GM12878 (cell line): ENCODE measurements around the gene SFXN2. TPM values are rescaled to one million over a fixed set of nuclear protein-coding genes. Genes with fewer than 3 reads are reported as not detected.

Source experiments
- ATAC-seq: fragments of 200-7000 bp; cut with Tn5 transposase; 3 replicates; pipeline ENCODE4 v1.9.1; 2020; ENCODE audit warnings: mild to moderate bottlenecking, moderate library complexity
- BruUV-seq: library from RNA; stranded (reverse); fragments of 400-500 nt; replicated peaks from 2 replicates; lab custom pipeline; 2021; lab: Mats Ljungman, UMichigan
- CTCF ChIA-PET: fragments of 300-600 bp; sonication (Branson Sonifier 250); formaldehyde crosslinking; extraction: SDS; loops from one replicate; lab custom pipeline; 2021; ENCODE audit warnings: inconsistent platforms; lab: Yijun Ruan, JAX
- POLR2A ChIA-PET: fragments of 350-600 bp; formaldehyde crosslinking; extraction: SDS; loops from one replicate; lab custom pipeline; 2021; ENCODE audit warnings: inconsistent platforms; lab: Charles Lee
- RAD21 ChIA-PET: fragments of 300-600 bp; sonication (Branson Sonifier 250); formaldehyde crosslinking; loops from one replicate; lab custom pipeline; 2023; ENCODE audit warnings: antibody characterized with exemption; ENCODE audit not compliant: unreplicated experiment; lab: Charles Lee
- SMC1A ChIA-PET: fragments of 300-600 bp; sonication (Branson Sonifier 250); formaldehyde crosslinking; loops from one replicate; lab custom pipeline; 2023; ENCODE audit not compliant: unreplicated experiment, uncharacterized antibody; lab: Charles Lee
- DNase-seq: peaks from one replicate; pipeline ENCODE4 v3.0.0-alpha.2; 2011; ENCODE audit warnings: low read depth, low spot score
- FAIRE-seq: peaks from 3 replicates; lab custom pipeline; 2011; peaks lifted over from hg19 to GRCh38; lab: Jason Lieb, UNC
- H2AFZ ChIP-seq: 2 replicates; pipeline ENCODE4 v1.6.0; 2011; ENCODE audit warnings: low read depth, low read length, control low read depth; ENCODE audit not compliant: control insufficient read depth
- H3K27ac ChIP-seq: 2 replicates; pipeline ENCODE4 v1.5.1; 2011; ENCODE audit warnings: control low read depth; ENCODE audit not compliant: control insufficient read depth, insufficient read depth
- H3K27me3 ChIP-seq, 2 experiments: replicated peaks in 1 of 2; 2 replicates each; pipeline versions ENCODE4 v1.6.0 to v1.6.1; 2011; ENCODE audit warnings: low read length in 1 of 2; ENCODE audit not compliant: control insufficient read depth in 2 of 2, insufficient read depth in 2 of 2
- H3K36me3 ChIP-seq, 2 experiments: 2 replicates each; pipeline ENCODE4 v1.5.1; 2011; ENCODE audit warnings: low read length in 1 of 2; ENCODE audit not compliant: control insufficient read depth in 2 of 2, insufficient read depth in 2 of 2
- H3K4me1 ChIP-seq: 2 replicates; pipeline ENCODE4 v1.6.1; 2011; ENCODE audit warnings: mild to moderate bottlenecking, low read length, moderate library complexity, mixed read lengths; ENCODE audit not compliant: control insufficient read depth, insufficient read depth
- H3K4me2 ChIP-seq: 2 replicates; pipeline ENCODE4 v1.6.0; 2011; ENCODE audit warnings: control low read depth; ENCODE audit not compliant: control insufficient read depth, insufficient read depth
- H3K4me3 ChIP-seq: fragments of 200-600 bp; sonication (generic); 2 replicates; pipeline ENCODE4 v1.5.1; 2016
- H3K79me2 ChIP-seq: 2 replicates; pipeline ENCODE4 v1.6.0; 2011; ENCODE audit warnings: low read length; ENCODE audit not compliant: control insufficient read depth, insufficient read depth
- H3K9ac ChIP-seq: 2 replicates; pipeline ENCODE4 v1.8.0; 2011; ENCODE audit warnings: low read length, control low read depth, mixed read lengths; ENCODE audit not compliant: control insufficient read depth, insufficient read depth
- H3K9me3 ChIP-seq: replicated peaks from 3 replicates; pipeline ENCODE4 v1.5.1; 2011; ENCODE audit warnings: mild to moderate bottlenecking, low read length; ENCODE audit not compliant: control insufficient read depth, insufficient read depth
- H4K20me1 ChIP-seq: 2 replicates; pipeline ENCODE4 v1.6.0; 2011; ENCODE audit not compliant: control insufficient read depth, insufficient read depth
- BCL11A ChIP-seq: IDR thresholded peaks from 2 replicates; pipeline ENCODE4 v1.6.1; 2011; ENCODE audit warnings: low read depth, low read length
- BRCA1 ChIP-seq: IDR thresholded peaks from 2 replicates; pipeline ENCODE4 v1.6.1; 2011; ENCODE audit warnings: low read depth, low read length, improper control_type of control experiment
- CEBPB ChIP-seq, 2 experiments: fragments of 150-350 bp in 1 of 2; IDR thresholded peaks; 2 replicates each; pipeline ENCODE4 v1.6.1; 2012 to 2014; ENCODE audit warnings: low read depth in 2 of 2, low read length in 2 of 2, borderline replicate concordance in 1 of 2, inconsistent platforms in 1 of 2
- CREB1 ChIP-seq: IDR thresholded peaks from 2 replicates; pipeline ENCODE4 v1.6.1; 2012; ENCODE audit warnings: low read depth, mild to moderate bottlenecking, inconsistent platforms
- GABPA ChIP-seq: IDR thresholded peaks from 2 replicates; pipeline ENCODE4 v1.6.1; 2014; ENCODE audit warnings: antibody characterized with exemption, low read depth, mild to moderate bottlenecking, inconsistent platforms
- IRF3 ChIP-seq: fragments of 450-650 bp; IDR thresholded peaks from 2 replicates; pipeline ENCODE4 v1.6.1; 2014; ENCODE audit warnings: mild to moderate bottlenecking
- IRF4 ChIP-seq: IDR thresholded peaks from 2 replicates; pipeline ENCODE4 v1.6.1; 2011; ENCODE audit warnings: low read depth, low read length
- MAX ChIP-seq: IDR thresholded peaks from 2 replicates; pipeline ENCODE4 v1.6.1; 2012; ENCODE audit warnings: low read depth, low read length, improper control_type of control experiment
- NBN ChIP-seq: fragments of 450-650 bp; IDR thresholded peaks from 2 replicates; pipeline ENCODE4 v1.6.1; 2016
- NFIC ChIP-seq: IDR thresholded peaks from 2 replicates; pipeline ENCODE4 v1.6.1; 2012; ENCODE audit warnings: low read depth, mild to moderate bottlenecking, inconsistent platforms, low read length, moderate library complexity
- PAX8 ChIP-seq: fragments of 450-650 bp; IDR thresholded peaks from 2 replicates; pipeline ENCODE4 v1.6.1; 2017; ENCODE audit warnings: mild to moderate bottlenecking, moderate library complexity
- POLR2AphosphoS2 ChIP-seq: IDR thresholded peaks from 2 replicates; pipeline ENCODE4 v1.6.1; 2011; ENCODE audit warnings: low read depth, mild to moderate bottlenecking, low read length, improper control_type of control experiment, moderate library complexity
- RB1 ChIP-seq: fragments of 450-650 bp; formaldehyde crosslinking; IDR thresholded peaks from 2 replicates; pipeline ENCODE4 v1.6.1; 2017; ENCODE audit warnings: mild to moderate bottlenecking, borderline replicate concordance
- RFX5 ChIP-seq: IDR thresholded peaks from 2 replicates; pipeline ENCODE4 v1.6.1; 2011; ENCODE audit warnings: low read depth, low read length, improper control_type of control experiment
- SIX5 ChIP-seq: IDR thresholded peaks from 2 replicates; pipeline ENCODE4 v1.6.1; 2011; ENCODE audit warnings: mild to moderate bottlenecking, low read depth, low read length, moderate library complexity; ENCODE audit not compliant: severe bottlenecking
- SUPT20H ChIP-seq: IDR thresholded peaks from 2 replicates; pipeline ENCODE4 v1.6.1; 2011; ENCODE audit warnings: low read depth, mild to moderate bottlenecking, low read length, moderate library complexity, borderline replicate concordance; ENCODE audit not compliant: control insufficient read depth
- TARDBP ChIP-seq: IDR thresholded peaks from 2 replicates; pipeline ENCODE4 v1.6.1; 2016; ENCODE audit warnings: borderline replicate concordance
- WGBS: methylation state at CpG from one replicate; pipeline ENCODE4 v1.1.6; 2016; ENCODE audit warnings: low lambda C conversion rate; ENCODE audit not compliant: insufficient replicate concordance, insufficient coverage; ENCODE audit errors: missing lambda C conversion rate; 5-methylcytosine and 5-hydroxymethylcytosine counted together
- in situ Hi-C: fragments of 300-500 bp; cut with MboI; formaldehyde crosslinking; loops from 9 replicates; pipeline ENCODE4 v1.14.3; 2018; ENCODE audit warnings: mixed read lengths
- intact Hi-C: fragments of 100-400 bp; cut with micrococcal nuclease; formaldehyde crosslinking; loops from one replicate; pipeline ENCODE4 v1.14.2; 2022; ENCODE audit not compliant: unreplicated experiment
- polyA plus RNA-seq, 11 experiments: library from polyadenylated mRNA; depleted of rRNA in 4 of 11; unstranded in 6 of 11; stranded (reverse) in 5 of 11; fragments of >200 nt; fragmentation: Nextera tagmentation in 4 of 11; fragmentation: Illumina TruSeq in 1 of 11; extraction: Ambion mirVana in 4 of 11; extraction: Trizol in 1 of 11; gene quantifications; 1 replicate in 1 of 11; 2 replicates in 10 of 11; pipeline versions ENCODE4 v1.2.1 to v1.2.3, GENCODE V29; 2011 to 2016; ENCODE audit warnings: inconsistent platforms in 2 of 11, missing spikeins in 2 of 11, low read depth in 1 of 11
- total RNA-seq, 4 experiments: library from RNA; depleted of rRNA in 3 of 4; stranded (reverse); fragments of >200 nt in 3 of 4; fragmentation: Illumina TruSeq in 1 of 4; extraction: Trizol in 1 of 4; gene quantifications; 2 replicates each; pipeline versions ENCODE4 v1.2.1 to v1.2.3, GENCODE V29; 2013 to 2021

Gene SFXN2
- total and polyA plus RNA-seq, 10 of the 15 experiments (the other 5 are each of a cell fraction or from before 2014, with no cell fraction given), result 8.8 to 22.5 (median 18.5) TPM

GRCh38 chr10:102779680-102780526, 65.5 kb downstream of the SFXN2 start:
- no TSS peak for BruUV-seq
- no peak for FAIRE-seq

GRCh38 chr10:102780527-102780808, 66.0 kb downstream of the SFXN2 start:
- H3K4me1 ChIP-seq, result no peaks in the 10 kb centered on the region

More at GRCh38 chr10:102779680-102780526, 65.5 kb downstream of the SFXN2 start:
- H3K79me2 ChIP-seq, result no peaks in the 10 kb centered on the region; the same call in none of the 2 replicates
- 92% methylated on average over 10 of the region's 10 CpGs for WGBS
- no peaks in the 10 kb centered on the region for H3K4me1 ChIP-seq
- H4K20me1 ChIP-seq, result no peaks in the 10 kb centered on the region
- no peak overlapping the region for H3K9ac ChIP-seq
- peaks cover 0 to 6% of the 10 kb centered on the region in 2 experiments; a peak in 2 of 4 replicates for H3K36me3 ChIP-seq
- no peak for ATAC-seq
- SMC1A ChIA-PET, result interaction anchor here (1.4 kb wide), 1 partner anchor 26 kb away, joined by 4 read pairs; no protein-coding TSS in a partner anchor
- RAD21 ChIA-PET, result no interaction called here
- H2AFZ ChIP-seq, result no peak overlapping the region
- no peak overlapping the region for H3K4me2 ChIP-seq
- in situ Hi-C loops, result no loop called here
- no peak overlapping the region for H3K4me3 ChIP-seq
- H3K9me3 ChIP-seq, result no peaks in the 10 kb centered on the region
- TF ChIP-seq SUPT20H (no peak), GABPA (no peak), SIX5 (no peak), BRCA1 (no peak), RB1 (no peak), CEBPB (IDR thresholded peaks at IDR 0.05; ENCODE audit: borderline replicate concordance in 1 of 2, low read depth in 2 of 2, low read length in 2 of 2) (no peak), TARDBP (no peak), BCL11A (no peak), NBN (no peak), CREB1 (no peak), RFX5 (no peak)
- no peaks in the 10 kb centered on the region for H3K27me3 ChIP-seq
- no peak for DNase-seq
- POLR2A ChIA-PET, result no interaction called here
- intact Hi-C loops, result no loop called here
- no peak overlapping the region for H3K27ac ChIP-seq
- CTCF ChIA-PET, result interaction anchor here (1.1 kb wide), 1 partner anchor 10 kb away, joined by 3 read pairs; no protein-coding TSS in a partner anchor

More at GRCh38 chr10:102780527-102780808, 66.0 kb downstream of the SFXN2 start:
- RAD21 ChIA-PET, result no interaction called here
- CTCF ChIA-PET, result interaction anchor here (1.1 kb wide), 1 partner anchor 9 kb away, joined by 3 read pairs; no protein-coding TSS in a partner anchor
- H3K27ac ChIP-seq, result no peak overlapping the region
- TF ChIP-seq POLR2AphosphoS2, result no peak
- no peak for TF ChIP-seq BRCA1
- no peak for TF ChIP-seq PAX8
- TF ChIP-seq IRF4, result no peak
- no peak for TF ChIP-seq NFIC
- no peak for TF ChIP-seq CEBPB (IDR thresholded peaks at IDR 0.05; ENCODE audit: borderline replicate concordance in 1 of 2, low read depth in 2 of 2, low read length in 2 of 2)
- TF ChIP-seq MAX, result no peak
- TF ChIP-seq IRF3, result no peak
- TF ChIP-seq, all 136 proteins: peak for 0
- intact Hi-C loops, result no loop called here
- no peak overlapping the region for H3K4me3 ChIP-seq
- no peaks in the 10 kb centered on the region for H3K9me3 ChIP-seq
- ATAC-seq (no peak), DNase-seq (no peak), FAIRE-seq (no peak)
- 93% methylated on average over 1 of the region's 1 CpG for WGBS
- no peak overlapping the region for H3K9ac ChIP-seq
- no peak overlapping the region for H3K4me2 ChIP-seq
- no peaks in the 10 kb centered on the region for H3K27me3 ChIP-seq
- no peaks in the 10 kb centered on the region for H4K20me1 ChIP-seq
- peaks cover 0 to 6% of the 10 kb centered on the region in 2 experiments; a peak in 2 of 4 replicates for H3K36me3 ChIP-seq
- no peak overlapping the region for H2AFZ ChIP-seq
- H3K79me2 ChIP-seq, result no peaks in the 10 kb centered on the region; the same call in none of the 2 replicates
- POLR2A ChIA-PET, result no interaction called here
- SMC1A ChIA-PET, result no interaction called here
- in situ Hi-C loops, result no loop called here
- no TSS peak for BruUV-seq
